Ecto neural progenitor cell (in vitro differentiated cells): ENCODE measurements around the gene RSRC1.
"Not testable (repeated sequence)": the region's sequence is repeated elsewhere in the genome, so short reads cannot be mapped to it uniquely, and the experiment has no call there.

Source experiments
- DNase-seq: peaks from one replicate; pipeline ENCODE4 v3.0.0-alpha.2; 2018; ENCODE audit warnings: low spot score

Gene RSRC1

DNA sequence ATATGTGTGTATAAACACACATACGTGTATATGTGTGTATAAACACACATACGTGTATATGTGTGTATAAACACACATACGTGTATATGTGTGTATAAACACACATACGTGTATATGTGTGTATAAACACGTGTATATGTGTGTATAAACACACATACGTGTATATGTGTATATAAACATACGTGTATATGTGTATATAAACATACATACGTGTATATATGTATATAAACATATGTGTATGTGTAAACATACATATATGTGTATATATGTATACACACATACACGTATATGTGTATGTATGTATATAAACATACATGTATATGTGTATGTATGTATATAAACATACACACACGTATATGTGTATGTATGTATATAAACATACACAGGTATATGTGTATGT lies 119.1 kb downstream of the RSRC1 start:
- DNase-seq = not testable (repeated sequence)

DNA sequence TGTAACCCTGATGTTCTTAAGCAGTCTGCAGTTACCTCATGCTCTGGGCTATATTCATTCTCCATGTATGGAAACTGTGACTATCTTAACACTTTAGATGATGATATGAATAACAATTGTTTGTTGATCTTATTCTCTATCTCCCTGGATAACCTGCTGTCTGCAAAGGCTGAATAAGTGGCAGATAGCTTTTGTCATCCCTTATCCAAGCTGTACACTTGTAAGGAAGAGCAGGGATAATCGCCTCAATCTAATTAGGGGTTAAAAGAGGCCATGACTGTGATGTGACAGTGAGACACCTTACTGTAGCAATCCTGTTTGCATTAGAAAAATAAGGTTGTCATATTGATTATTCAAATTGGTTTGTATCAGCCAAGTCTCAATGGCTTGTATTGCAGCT lies 123.9 kb downstream of the RSRC1 start:
- no peak for DNase-seq

- no peak for DNase-seq
Measured at GRCh38 chr3:158244274-158244673, 134.4 kb downstream of the RSRC1 start.

DNA sequence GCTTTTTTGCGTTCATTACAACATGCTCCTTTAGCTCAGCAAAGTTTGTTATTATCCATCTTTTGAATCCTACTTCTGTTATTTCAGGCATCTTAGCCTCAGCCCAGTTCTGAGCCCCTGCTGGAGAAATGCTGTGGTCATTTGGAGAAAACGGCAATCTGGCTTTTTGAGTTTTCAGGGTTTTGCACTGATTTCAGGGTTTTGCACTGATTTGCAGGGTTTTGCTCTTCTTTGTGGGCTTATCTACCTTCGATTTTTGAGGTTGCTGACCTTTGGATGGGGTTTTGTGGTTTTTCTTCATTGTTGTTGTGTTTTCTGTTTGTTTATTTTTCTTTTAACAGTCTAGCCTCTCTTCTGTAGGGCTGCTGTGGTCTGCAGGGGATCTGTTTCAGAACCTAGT lies 137.4 kb downstream of the RSRC1 start:
- DNase-seq = no peak

GRCh38 chr3:158248261-158248660 lies 138.4 kb downstream of the RSRC1 start:
- no peak for DNase-seq

- DNase-seq = no peak
Measured at GRCh38 chr3:158249183-158249582, 139.3 kb downstream of the RSRC1 start.

- no peak for DNase-seq
Measured at GRCh38 chr3:158258619-158259018, 148.7 kb downstream of the RSRC1 start.

DNA sequence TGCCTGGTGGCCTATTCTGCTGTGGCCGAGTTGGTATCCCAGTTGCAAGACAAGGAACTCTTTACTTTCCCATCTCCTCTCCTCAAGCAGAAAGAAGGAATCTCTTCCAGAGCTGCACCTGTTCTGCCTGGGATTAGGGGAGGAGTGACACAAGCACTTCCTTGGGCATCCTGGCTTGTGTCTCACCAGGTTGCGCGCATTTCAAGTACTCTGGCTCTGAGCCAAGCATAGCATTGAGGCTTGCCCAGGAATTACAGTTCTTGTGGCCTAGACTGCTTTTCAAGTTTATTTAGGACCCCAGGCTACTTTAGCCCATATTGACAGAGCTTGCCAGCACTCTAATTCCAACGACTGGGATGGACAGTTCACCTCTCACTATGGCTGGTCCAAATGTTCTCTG lies 150.5 kb downstream of the RSRC1 start:
- no peak for DNase-seq

- DNase-seq = no peak
Measured at GRCh38 chr3:158261371-158261991, 151.6 kb downstream of the RSRC1 start.

- no peak for DNase-seq
Measured at GRCh38 chr3:158264894-158265293, 155.0 kb downstream of the RSRC1 start.

- DNase-seq = no peak
Measured at GRCh38 chr3:158267015-158267414, 157.1 kb downstream of the RSRC1 start.

DNA sequence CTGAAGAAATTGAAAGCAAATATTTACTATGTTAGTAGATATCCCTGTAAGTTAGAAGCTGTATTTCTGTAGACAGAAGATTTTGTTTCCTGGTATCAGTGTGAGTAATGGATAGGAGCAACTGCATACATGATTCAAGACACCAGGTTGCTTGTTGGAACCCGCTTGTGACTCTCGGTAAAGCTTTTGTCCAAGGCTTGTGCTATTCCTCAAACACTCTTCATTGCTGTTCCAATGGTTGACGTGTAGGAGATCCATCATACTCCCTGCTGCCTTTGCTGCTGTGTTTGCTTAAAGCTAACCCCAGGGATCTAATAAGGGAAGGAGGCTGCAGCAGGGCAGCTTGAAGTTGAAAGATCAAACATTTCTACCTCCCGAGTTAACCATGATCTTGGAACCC lies 160.1 kb downstream of the RSRC1 start:
- no peak for DNase-seq

DNA sequence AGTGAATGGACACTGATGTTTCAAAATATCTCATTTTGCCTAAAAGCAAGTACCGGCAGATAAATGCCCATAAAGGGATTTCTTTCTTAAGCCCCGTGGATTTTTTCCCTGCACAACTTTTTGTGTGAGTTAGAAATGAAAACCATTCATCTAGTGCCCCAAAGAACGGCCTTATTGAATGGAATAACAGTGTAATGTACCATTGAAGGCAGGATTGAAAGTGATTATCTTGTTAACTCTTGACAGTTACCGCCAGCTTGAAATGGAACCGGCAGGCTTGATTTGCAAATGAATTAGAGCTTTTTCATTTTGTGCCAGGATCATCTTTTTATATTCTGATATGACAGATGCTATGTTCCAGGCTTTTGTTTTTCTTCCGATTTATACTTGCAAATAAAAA lies 162.2 kb downstream of the RSRC1 start:
- DNase-seq = no peak

DNA sequence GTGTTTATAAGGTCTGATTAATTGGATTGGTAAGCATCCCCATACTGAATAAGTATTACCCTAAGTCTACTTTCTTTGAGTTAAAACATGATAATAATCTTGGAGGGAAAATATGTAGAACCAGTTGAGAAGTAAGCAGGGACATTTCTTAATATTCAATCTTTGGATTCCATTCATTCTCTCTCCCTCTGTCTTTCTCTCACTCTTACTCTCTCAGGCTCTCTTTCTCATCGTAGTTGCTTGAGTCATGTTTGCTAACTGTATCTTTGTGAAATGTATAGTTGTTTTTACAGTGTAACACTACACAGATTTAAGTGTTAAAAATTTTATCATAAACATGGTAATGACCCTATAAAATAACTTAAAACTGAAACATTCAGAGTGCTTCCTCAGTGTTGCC lies 163.8 kb downstream of the RSRC1 start:
- no peak for DNase-seq

GRCh38 chr3:158278187-158278586 lies 168.3 kb downstream of the RSRC1 start:
- DNase-seq = no peak

DNA sequence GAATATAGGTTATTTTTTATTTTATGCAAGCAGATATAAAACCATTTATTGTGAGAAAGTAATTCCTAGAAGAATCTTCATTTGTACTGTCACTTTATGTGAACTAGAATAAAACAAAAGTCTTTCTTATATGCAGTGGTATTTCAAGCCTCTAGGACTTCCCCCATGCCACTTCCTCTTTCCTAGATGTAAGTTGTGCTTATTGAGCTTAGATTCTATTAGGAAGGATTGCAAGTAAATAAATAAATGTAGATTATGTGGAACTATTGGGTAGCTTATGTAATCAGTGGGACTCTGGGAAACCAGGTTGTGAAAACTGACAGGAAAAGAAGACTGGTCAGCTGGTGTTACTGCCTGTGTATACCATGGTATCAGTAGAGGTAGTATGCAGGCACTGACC lies 169.7 kb downstream of the RSRC1 start:
- no peak for DNase-seq

DNA sequence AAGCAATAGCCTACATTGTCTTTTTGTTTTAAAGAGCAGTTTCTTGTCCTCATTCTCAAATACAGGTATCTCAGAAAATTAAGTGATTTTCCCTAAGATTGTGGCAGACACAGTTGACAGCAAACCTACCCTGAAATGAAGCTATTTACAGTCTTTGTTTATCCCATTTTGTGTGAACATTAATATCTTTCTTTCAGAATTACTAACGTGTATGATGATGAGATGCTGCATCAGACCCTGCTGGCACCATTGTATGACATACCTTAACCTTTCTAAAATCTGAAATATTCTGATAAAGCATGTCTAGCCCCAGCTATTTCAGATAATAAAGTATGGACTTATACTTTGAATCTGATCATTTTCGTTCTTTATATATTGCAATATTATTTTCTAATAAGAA lies 185.9 kb downstream of the RSRC1 start:
- DNase-seq = no peak

GRCh38 chr3:158297940-158298339 lies 188.1 kb downstream of the RSRC1 start:
- DNase-seq = no peak

DNA sequence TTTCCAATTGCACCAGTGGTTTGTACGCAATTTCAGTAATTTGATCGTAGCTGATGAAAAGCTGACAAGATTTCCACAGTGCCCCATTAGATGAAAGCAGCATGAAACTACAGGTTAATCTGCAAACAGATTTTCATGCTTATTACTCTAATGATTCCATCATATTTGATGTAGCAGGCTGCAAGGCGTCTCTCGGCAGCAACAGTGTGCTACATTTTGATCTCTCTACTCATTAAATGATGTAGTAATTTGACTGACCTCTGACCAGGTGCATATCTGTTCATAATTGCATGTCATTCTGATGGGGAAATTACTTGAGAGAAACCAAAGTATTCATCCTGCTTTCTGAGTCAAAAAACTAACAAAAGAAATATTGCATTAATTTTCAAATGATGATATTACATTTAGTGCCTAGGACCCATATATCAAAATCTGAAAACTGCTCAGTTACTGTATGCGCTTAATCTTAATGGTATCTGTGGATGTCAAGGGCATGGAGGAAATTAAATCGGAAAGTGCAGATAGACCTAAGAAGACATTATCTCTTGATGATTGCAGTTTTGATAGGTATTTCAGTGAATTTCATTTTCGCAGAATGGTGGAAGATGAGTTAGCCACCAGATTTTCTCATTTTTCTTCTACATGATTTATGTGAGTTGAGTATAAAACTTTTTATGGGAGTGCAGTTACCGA lies 198.5 kb downstream of the RSRC1 start:
- no peak for DNase-seq

DNA sequence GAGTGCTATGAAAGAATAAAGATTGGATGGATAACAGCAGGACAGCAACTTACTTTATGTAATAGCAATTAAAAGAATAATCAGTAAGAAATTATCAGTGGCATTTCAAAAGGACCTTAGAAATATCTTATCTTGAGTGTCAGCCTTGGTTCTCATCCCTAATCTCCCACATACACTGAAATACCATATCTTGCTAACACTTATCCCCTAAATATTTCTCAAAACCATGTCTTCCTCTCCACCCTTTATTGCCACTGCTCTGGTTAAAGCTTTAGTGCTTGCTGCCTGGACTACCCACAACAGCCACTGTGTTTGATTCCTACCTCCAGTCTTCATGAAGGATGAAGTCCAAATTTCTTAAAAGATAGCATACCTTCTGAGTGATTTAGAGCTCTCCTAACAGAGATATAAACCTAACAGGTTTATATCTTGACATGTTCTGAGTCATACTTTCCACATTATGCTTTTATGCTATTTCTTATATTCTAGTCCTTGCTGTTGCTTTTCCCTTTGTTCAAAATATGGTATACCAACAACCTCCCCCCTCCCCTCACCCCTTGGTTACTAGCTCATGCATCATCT lies 202.8 kb downstream of the RSRC1 start:
- DNase-seq = no peak

- DNase-seq = no peak
Measured at GRCh38 chr3:158313338-158313927, 203.5 kb downstream of the RSRC1 start.

- DNase-seq = no peak
Measured at GRCh38 chr3:158314426-158315357, 204.8 kb downstream of the RSRC1 start.
